Measurements from ENCODE around the gene PLEKHB1.
A peak's percentile ranks its signal among the peaks of the same experiment; 100 is the strongest.

PLEKHB1 gene

DNA sequence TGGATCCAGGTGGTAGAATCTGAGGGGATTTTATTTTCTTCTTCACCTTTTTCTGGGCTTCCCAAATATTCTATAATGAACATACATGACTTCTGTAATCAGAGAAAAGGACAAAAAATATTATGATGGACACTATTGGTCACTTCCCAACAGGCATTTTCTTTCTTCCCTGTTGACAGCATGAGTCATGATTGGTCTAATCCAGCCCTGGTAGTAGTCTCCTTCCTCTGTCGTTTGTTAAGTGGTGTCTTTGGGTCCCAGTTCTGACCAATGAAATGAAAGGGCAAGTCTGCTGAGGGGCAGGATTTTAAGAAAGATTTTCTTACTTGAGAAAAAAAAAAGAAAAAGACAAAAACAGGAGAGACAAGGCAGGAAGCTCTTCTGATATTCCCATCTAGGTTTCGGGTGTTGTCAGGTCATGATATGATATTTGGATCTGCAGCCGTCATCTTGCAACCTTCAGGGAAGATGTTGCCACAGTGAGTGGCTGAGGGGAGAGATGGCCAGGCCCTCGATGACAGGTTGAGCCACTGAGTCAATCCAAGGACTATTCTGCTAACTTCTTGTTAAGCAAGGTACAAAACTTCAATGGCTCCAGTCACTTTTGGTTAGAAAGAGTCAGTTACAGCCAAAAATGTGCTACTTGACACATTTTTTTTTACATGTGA, 23.3 kb upstream of the PLEKHB1 start:
- H3K4me3 ChIP-seq (ENCODE audit: low read length): no peak overlapping the region
- no peak for DNase-seq (ENCODE audit: low read depth)
- TF ChIP-seq, protein P1, sequence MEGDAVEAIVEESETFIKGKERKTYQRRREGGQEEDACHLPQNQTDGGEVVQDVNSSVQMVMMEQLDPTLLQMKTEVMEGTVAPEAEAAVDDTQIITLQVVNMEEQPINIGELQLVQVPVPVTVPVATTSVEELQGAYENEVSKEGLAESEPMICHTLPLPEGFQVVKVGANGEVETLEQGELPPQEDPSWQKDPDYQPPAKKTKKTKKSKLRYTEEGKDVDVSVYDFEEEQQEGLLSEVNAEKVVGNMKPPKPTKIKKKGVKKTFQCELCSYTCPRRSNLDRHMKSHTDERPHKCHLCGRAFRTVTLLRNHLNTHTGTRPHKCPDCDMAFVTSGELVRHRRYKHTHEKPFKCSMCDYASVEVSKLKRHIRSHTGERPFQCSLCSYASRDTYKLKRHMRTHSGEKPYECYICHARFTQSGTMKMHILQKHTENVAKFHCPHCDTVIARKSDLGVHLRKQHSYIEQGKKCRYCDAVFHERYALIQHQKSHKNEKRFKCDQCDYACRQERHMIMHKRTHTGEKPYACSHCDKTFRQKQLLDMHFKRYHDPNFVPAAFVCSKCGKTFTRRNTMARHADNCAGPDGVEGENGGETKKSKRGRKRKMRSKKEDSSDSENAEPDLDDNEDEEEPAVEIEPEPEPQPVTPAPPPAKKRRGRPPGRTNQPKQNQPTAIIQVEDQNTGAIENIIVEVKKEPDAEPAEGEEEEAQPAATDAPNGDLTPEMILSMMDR (conservative IDR thresholded peaks at IDR 0.05; ENCODE audit: low read length): no peak

DNA sequence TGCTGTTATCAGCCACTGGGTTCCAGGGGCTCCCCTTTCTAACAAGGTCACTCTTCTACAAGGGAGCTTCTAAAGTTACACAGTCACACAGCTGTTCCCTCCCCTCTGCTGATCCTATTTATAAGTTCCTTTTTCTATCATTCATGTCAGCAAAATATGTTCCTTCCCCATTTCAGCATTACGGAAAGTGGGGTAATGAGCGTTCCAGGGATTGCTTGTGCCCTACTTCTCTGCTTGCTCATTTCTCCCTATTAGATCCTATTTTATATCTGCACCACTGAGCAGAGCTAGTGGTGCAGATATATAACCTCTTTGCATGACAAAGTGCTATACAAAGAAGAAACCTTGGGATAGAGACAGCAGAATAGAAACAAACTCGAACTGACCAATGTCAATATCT, 22.7 kb upstream of the PLEKHB1 start:
- TF ChIP-seq, protein P1 (conservative IDR thresholded peaks at IDR 0.05; ENCODE audit: low read length): no peak
- H3K4me3 ChIP-seq (ENCODE audit: low read length): no peak overlapping the region
- peak; percentile 18 for DNase-seq (ENCODE audit: low read depth)

- DNase-seq (ENCODE audit: low read depth): peak; percentile 57
- H3K4me3 ChIP-seq (ENCODE audit: low read length): peak overlapping the region; percentile 45
- TF ChIP-seq, protein P1 (conservative IDR thresholded peaks at IDR 0.05; ENCODE audit: low read length): peak; percentile 96
Measured at GRCh38 chr11:73625696-73626318, 20.6 kb upstream of the PLEKHB1 start.

- H3K4me3 ChIP-seq (ENCODE audit: low read length): no peak overlapping the region
- TF ChIP-seq, protein P1 (conservative IDR thresholded peaks at IDR 0.05; ENCODE audit: low read length): no peak
- no peak for DNase-seq (ENCODE audit: low read depth)
Measured at GRCh38 chr11:73629907-73630306, 16.5 kb upstream of the PLEKHB1 start.

- H3K4me3 ChIP-seq (ENCODE audit: low read length): no peak overlapping the region
- TF ChIP-seq, protein P1 (conservative IDR thresholded peaks at IDR 0.05; ENCODE audit: low read length): no peak
- no peak for DNase-seq (ENCODE audit: low read depth)
Measured at GRCh38 chr11:73632996-73633395, 13.4 kb upstream of the PLEKHB1 start.

DNA sequence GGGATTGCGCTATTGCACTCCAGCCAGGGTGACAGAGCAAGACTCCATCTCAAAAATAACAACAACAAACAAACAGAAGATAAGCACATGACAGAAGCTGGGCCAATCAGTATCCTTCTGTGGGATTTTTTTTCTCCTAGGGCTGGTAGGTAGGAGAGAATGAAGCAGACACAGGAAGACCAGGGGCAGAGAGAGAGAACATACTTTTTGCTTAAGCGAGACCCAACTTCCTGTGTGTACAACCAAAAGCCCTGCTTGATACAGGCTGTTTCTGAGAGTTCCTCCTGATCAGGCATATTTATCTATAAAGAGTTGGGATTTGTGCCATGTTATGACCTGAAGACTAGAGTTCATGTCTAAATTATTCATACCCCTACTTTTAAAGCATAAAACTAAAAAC, 12.4 kb upstream of the PLEKHB1 start:
- no peak for DNase-seq (ENCODE audit: low read depth)
- TF ChIP-seq, protein P1 (conservative IDR thresholded peaks at IDR 0.05; ENCODE audit: low read length): no peak
- no peak overlapping the region for H3K4me3 ChIP-seq (ENCODE audit: low read length)

- H3K4me3 ChIP-seq (ENCODE audit: low read length): no peak overlapping the region
- no peak for DNase-seq (ENCODE audit: low read depth)
- TF ChIP-seq, protein P1 (conservative IDR thresholded peaks at IDR 0.05; ENCODE audit: low read length): no peak
Measured at GRCh38 chr11:73635721-73636120, 10.7 kb upstream of the PLEKHB1 start.

Data from AG10803 (cell line).